Astrocyte (in vitro differentiated cells and primary cell): ENCODE results near the gene TFIP11.

Experiments
- EZH2 ChIP-seq: IDR thresholded peaks from 2 replicates; pipeline ENCODE4 v1.6.1; 2012; ENCODE audit warnings: mild to moderate bottlenecking, low read length, inconsistent platforms; ENCODE audit not compliant: insufficient read depth
- TF ChIP-seq, protein P1 (sequence below): IDR thresholded peaks from 2 replicates; pipeline ENCODE4 v1.5.1; 2011; ENCODE audit warnings: low read depth, mild to moderate bottlenecking, inconsistent platforms, low read length, moderate library complexity; ENCODE audit not compliant: insufficient read depth

DNA sequence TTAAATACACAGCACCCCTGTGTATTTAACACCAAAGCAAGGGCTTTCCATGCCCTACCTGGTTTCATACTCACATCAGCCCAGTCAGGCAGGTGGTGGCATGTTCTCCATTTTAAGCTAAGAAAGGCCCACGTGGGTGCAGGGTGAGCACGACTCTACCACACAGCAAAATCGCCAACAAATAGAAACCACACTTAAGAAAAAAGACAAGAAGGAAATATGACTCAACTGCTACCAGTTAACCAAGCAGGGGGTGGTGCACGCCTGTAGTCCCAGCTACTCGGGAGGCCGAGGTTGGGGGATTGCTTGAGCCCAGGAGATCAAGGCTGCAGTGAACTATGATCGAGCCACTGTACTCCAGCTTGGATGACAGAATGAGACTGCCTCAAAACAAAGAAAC, 35.2 kb upstream of the TFIP11 start:
- TF ChIP-seq, protein P1, sequence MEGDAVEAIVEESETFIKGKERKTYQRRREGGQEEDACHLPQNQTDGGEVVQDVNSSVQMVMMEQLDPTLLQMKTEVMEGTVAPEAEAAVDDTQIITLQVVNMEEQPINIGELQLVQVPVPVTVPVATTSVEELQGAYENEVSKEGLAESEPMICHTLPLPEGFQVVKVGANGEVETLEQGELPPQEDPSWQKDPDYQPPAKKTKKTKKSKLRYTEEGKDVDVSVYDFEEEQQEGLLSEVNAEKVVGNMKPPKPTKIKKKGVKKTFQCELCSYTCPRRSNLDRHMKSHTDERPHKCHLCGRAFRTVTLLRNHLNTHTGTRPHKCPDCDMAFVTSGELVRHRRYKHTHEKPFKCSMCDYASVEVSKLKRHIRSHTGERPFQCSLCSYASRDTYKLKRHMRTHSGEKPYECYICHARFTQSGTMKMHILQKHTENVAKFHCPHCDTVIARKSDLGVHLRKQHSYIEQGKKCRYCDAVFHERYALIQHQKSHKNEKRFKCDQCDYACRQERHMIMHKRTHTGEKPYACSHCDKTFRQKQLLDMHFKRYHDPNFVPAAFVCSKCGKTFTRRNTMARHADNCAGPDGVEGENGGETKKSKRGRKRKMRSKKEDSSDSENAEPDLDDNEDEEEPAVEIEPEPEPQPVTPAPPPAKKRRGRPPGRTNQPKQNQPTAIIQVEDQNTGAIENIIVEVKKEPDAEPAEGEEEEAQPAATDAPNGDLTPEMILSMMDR: no peak
- TF ChIP-seq EZH2: no peak
